Measurements from ENCODE around the gene TLL1. TPM values are rescaled to one million over a fixed set of nuclear protein-coding genes. Genes with fewer than 3 reads are reported as not detected.
A peak's percentile ranks its signal among the peaks of the same experiment; 100 is the strongest.

Gene TLL1
- total RNA-seq, 6 experiments from 2014 or later, result 0.12 to 0.92 (median 0.32) TPM; not detected in 2

GRCh38 chr4:166091912-166092510, 219.0 kb downstream of the TLL1 start:
- no peak overlapping the region for H3K27ac Mint-ChIP-seq
- no peaks in the 10 kb centered on the region for H3K36me3 Mint-ChIP-seq (ENCODE audit: low read depth)
- no peaks in the 10 kb centered on the region for H3K9me3 Mint-ChIP-seq
- peak; percentile 89 for TF ChIP-seq CTCF (IDR thresholded peaks at IDR 0.05)
- peaks cover 3% of the 10 kb centered on the region; the same call in 1 of the 2 replicates for H3K27me3 Mint-ChIP-seq (ENCODE audit: insufficient read depth)
- H3K4me1 Mint-ChIP-seq (ENCODE audit: low read depth), result no peaks in the 10 kb centered on the region; the same call in 1 of the 2 replicates
- DNase-seq, result peak; percentile 31
- H3K4me3 Mint-ChIP-seq, result no peak overlapping the region

- Mint-ChIP-seq H3K36me3 (ENCODE audit: low read depth) (no peaks in the 10 kb centered on the region), H3K9me3 (no peaks in the 10 kb centered on the region), H3K4me3 (no peak overlapping the region), H3K27ac (no peak overlapping the region), H3K27me3 (ENCODE audit: insufficient read depth) (peaks cover 3% of the 10 kb centered on the region; the same call in 1 of the 2 replicates), H3K4me1 (ENCODE audit: low read depth) (no peaks in the 10 kb centered on the region; the same call in 1 of the 2 replicates)
- DNase-seq, result no peak
- no peak for TF ChIP-seq CTCF (IDR thresholded peaks at IDR 0.05)
Observed at GRCh38 chr4:166092797-166093290, 219.8 kb downstream of the TLL1 start.

GRCh38 chr4:166104623-166105022, 231.6 kb downstream of the TLL1 start:
- TF ChIP-seq CTCF (IDR thresholded peaks at IDR 0.05), result no peak
- Mint-ChIP-seq H3K4me3 (no peak overlapping the region), H3K27me3 (ENCODE audit: insufficient read depth) (no peaks in the 10 kb centered on the region), H3K27ac (no peak overlapping the region), H3K9me3 (no peaks in the 10 kb centered on the region), H3K36me3 (ENCODE audit: low read depth) (no peaks in the 10 kb centered on the region), H3K4me1 (ENCODE audit: low read depth) (no peaks in the 10 kb centered on the region)
- DNase-seq, result no peak

- Mint-ChIP-seq H3K4me1 (ENCODE audit: low read depth) (peaks cover 15% of the 10 kb centered on the region; the same call in 1 of the 2 replicates), H3K9me3 (no peaks in the 10 kb centered on the region; the same call in 1 of the 2 replicates), H3K36me3 (ENCODE audit: low read depth) (no peaks in the 10 kb centered on the region), H3K27me3 (ENCODE audit: insufficient read depth) (no peaks in the 10 kb centered on the region; the same call in 1 of the 2 replicates), H3K27ac (no peak overlapping the region), H3K4me3 (peak overlapping the region; percentile 52; the same call in 1 of the 2 replicates)
- no peak for DNase-seq
- no peak for TF ChIP-seq CTCF (IDR thresholded peaks at IDR 0.05)
Observed at GRCh38 chr4:166121897-166122296, 248.9 kb downstream of the TLL1 start.

- H3K4me3 Mint-ChIP-seq, result no peak overlapping the region
- H3K27me3 Mint-ChIP-seq (ENCODE audit: insufficient read depth), result no peaks in the 10 kb centered on the region
- no peak for DNase-seq
- TF ChIP-seq CTCF (IDR thresholded peaks at IDR 0.05), result no peak
- H3K27ac Mint-ChIP-seq, result no peak overlapping the region
- peaks cover 21% of the 10 kb centered on the region for H3K4me1 Mint-ChIP-seq (ENCODE audit: low read depth)
- no peaks in the 10 kb centered on the region for H3K36me3 Mint-ChIP-seq (ENCODE audit: low read depth)
- H3K9me3 Mint-ChIP-seq, result no peaks in the 10 kb centered on the region; the same call in 1 of the 2 replicates
Observed at GRCh38 chr4:166123546-166123945, 250.5 kb downstream of the TLL1 start.

Measured in HFFc6 (cell line).